Measurements from ENCODE around the gene PITPNM2. TPM values are rescaled to one million over a fixed set of nuclear protein-coding genes. Genes with fewer than 3 reads are reported as not detected.

The PITPNM2 gene
- total RNA-seq, 1 experiment from 2014 or later: 15.2 TPM

DNA sequence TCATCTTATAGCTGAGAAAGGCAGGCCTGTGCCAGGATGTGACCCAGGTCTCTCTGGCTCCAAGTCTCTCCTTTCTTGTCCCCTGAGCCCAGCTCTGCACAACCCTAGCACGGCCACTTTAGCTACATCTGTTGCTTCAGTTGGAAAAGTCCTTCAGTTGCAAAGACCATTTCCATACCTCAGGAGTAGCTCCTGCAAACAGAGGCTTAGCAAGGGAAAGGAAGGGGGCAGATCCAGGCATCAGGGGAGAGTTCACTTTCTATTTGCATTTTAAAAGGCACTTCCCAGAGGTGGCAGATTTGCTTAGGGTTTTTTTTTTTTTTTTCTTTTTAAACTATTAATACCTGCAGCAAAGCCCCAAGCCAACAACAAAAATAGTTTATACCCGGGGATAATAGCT, 3.0 kb upstream of the PITPNM2 start:
- CTCF ChIA-PET: no interaction called here
- peaks cover 6% of the 10 kb centered on the region; the same call in 1 of the 2 replicates for H3K79me2 ChIP-seq (ENCODE audit: insufficient read depth, low read length)
- no peak overlapping the region for H2AFZ ChIP-seq (ENCODE audit: low read depth, low read length, poor library complexity, severe bottlenecking)
- TF ChIP-seq, protein P1, sequence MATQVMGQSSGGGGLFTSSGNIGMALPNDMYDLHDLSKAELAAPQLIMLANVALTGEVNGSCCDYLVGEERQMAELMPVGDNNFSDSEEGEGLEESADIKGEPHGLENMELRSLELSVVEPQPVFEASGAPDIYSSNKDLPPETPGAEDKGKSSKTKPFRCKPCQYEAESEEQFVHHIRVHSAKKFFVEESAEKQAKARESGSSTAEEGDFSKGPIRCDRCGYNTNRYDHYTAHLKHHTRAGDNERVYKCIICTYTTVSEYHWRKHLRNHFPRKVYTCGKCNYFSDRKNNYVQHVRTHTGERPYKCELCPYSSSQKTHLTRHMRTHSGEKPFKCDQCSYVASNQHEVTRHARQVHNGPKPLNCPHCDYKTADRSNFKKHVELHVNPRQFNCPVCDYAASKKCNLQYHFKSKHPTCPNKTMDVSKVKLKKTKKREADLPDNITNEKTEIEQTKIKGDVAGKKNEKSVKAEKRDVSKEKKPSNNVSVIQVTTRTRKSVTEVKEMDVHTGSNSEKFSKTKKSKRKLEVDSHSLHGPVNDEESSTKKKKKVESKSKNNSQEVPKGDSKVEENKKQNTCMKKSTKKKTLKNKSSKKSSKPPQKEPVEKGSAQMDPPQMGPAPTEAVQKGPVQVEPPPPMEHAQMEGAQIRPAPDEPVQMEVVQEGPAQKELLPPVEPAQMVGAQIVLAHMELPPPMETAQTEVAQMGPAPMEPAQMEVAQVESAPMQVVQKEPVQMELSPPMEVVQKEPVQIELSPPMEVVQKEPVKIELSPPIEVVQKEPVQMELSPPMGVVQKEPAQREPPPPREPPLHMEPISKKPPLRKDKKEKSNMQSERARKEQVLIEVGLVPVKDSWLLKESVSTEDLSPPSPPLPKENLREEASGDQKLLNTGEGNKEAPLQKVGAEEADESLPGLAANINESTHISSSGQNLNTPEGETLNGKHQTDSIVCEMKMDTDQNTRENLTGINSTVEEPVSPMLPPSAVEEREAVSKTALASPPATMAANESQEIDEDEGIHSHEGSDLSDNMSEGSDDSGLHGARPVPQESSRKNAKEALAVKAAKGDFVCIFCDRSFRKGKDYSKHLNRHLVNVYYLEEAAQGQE (IDR thresholded peaks at IDR 0.05; ENCODE audit: low read depth): no peak
- H3K27ac ChIP-seq (ENCODE audit: low read depth, low read length): no peak overlapping the region
- no peak overlapping the region for H3K4me2 ChIP-seq (ENCODE audit: low read length)
- intact Hi-C loops (cut with micrococcal nuclease): no loop called here
- no peaks in the 10 kb centered on the region for H3K9me3 ChIP-seq (ENCODE audit: control insufficient read depth in 1 of 2, insufficient read depth in 1 of 2, low read depth in 1 of 2, low read length in 2 of 2)
- POLR2A ChIA-PET: interaction anchor here (1.5 kb wide), 1 partner anchor 79 kb away, joined by 5 read pairs; the partner anchor contains the start of genes MPHOSPH9 and MTRFR
- no peak overlapping the region for H3K9ac ChIP-seq (ENCODE audit: low read length)
- no peaks in the 10 kb centered on the region for H4K20me1 ChIP-seq (ENCODE audit: insufficient read depth)
- H3K4me3 ChIP-seq (replicated peaks in 1 of 2; ENCODE audit: low read depth in 1 of 2, low read length in 2 of 2): no peak overlapping the region
- no TSS peak for BruUV-seq (replicated peaks)
- H3K4me1 ChIP-seq (ENCODE audit: control insufficient read depth in 1 of 2, insufficient read depth in 2 of 2, low read length in 2 of 2): peaks cover 8 to 22% of the 10 kb centered on the region in 2 experiments; a peak in 3 of 4 replicates
- ATAC-seq (no peak), DNase-seq (ENCODE audit: low read depth, low spot score) (no peak)
- no peaks in the 10 kb centered on the region for H3K27me3 ChIP-seq (ENCODE audit: insufficient read depth, low read length)
- RAD21 ChIA-PET (ENCODE audit: low non-redundant PET in 1 of 2, low total read pairs in 2 of 2, uncharacterized antibody in 2 of 2, unreplicated experiment in 2 of 2): no interaction called here
- peaks cover 0 to 6% of the 10 kb centered on the region in 2 experiments; a peak in 1 of 4 replicates for H3K36me3 ChIP-seq (ENCODE audit: control insufficient read depth in 1 of 2, insufficient read depth in 2 of 2, low read length in 2 of 2)
- H3K9me2 ChIP-seq (ENCODE audit: insufficient read depth): no peaks in the 10 kb centered on the region

DNA sequence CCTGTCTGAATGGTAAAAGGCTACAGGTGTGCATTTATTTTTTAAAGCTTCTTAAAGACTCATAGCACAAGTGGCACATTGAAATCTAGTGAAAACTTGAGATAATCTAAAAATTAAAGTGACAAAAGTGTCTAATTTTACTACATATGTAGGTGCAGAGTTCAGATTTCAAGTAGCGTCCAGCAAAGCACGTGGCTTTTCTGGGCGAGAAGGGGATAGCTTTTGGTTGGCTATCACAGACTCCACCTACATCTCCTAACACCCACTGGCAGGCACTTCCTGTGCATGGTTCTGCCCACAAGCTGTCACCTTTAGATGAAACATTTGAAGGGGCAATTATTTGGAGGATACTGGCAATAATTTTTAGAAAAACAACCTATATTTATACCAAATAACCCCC, 1.9 kb upstream of the PITPNM2 start:
- intact Hi-C loops (cut with micrococcal nuclease): no loop called here
- RAD21 ChIA-PET (ENCODE audit: low non-redundant PET in 1 of 2, low total read pairs in 2 of 2, uncharacterized antibody in 2 of 2, unreplicated experiment in 2 of 2): no interaction called here
- TF ChIP-seq, protein P2, sequence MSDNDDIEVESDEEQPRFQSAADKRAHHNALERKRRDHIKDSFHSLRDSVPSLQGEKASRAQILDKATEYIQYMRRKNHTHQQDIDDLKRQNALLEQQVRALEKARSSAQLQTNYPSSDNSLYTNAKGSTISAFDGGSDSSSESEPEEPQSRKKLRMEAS (IDR thresholded peaks at IDR 0.05): no peak
- no peak for TF ChIP-seq EZH2phosphoT487 (IDR thresholded peaks at IDR 0.05; ENCODE audit: borderline replicate concordance)
- no peak for TF ChIP-seq ELF1 (IDR thresholded peaks at IDR 0.05; ENCODE audit: borderline replicate concordance, low read depth)
- TF ChIP-seq CBX3 (IDR thresholded peaks at IDR 0.05; ENCODE audit: low read depth): no peak
- TF ChIP-seq, protein P3, sequence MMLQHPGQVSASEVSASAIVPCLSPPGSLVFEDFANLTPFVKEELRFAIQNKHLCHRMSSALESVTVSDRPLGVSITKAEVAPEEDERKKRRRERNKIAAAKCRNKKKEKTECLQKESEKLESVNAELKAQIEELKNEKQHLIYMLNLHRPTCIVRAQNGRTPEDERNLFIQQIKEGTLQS (IDR thresholded peaks at IDR 0.05): no peak
- no peak for TF ChIP-seq YY1 (IDR thresholded peaks at IDR 0.05; ENCODE audit: extremely low read depth, insufficient replicate concordance, low read depth, low read length)
- no peak for TF ChIP-seq POLR2AphosphoS5 (IDR thresholded peaks at IDR 0.05; ENCODE audit: low read depth, low read length)
- TF ChIP-seq RAD21 (IDR thresholded peaks at IDR 0.05; ENCODE audit: low read depth): no peak
- TF ChIP-seq EZH2 (IDR thresholded peaks at IDR 0.05): no peak
- TF ChIP-seq SRF (IDR thresholded peaks at IDR 0.05; ENCODE audit: low read depth): no peak
- TF ChIP-seq EGR1 (IDR thresholded peaks at IDR 0.05; ENCODE audit: low read depth): no peak
- no peak for TF ChIP-seq SP1 (IDR thresholded peaks at IDR 0.05; ENCODE audit: low read depth)
- TF ChIP-seq POLR2A (IDR thresholded peaks at IDR 0.05; ENCODE audit: borderline replicate concordance, extremely low read depth, insufficient read depth, insufficient read length): no peak
- no peak for TF ChIP-seq CEBPB (IDR thresholded peaks at IDR 0.05; ENCODE audit: low read depth)
- TF ChIP-seq, protein P4, sequence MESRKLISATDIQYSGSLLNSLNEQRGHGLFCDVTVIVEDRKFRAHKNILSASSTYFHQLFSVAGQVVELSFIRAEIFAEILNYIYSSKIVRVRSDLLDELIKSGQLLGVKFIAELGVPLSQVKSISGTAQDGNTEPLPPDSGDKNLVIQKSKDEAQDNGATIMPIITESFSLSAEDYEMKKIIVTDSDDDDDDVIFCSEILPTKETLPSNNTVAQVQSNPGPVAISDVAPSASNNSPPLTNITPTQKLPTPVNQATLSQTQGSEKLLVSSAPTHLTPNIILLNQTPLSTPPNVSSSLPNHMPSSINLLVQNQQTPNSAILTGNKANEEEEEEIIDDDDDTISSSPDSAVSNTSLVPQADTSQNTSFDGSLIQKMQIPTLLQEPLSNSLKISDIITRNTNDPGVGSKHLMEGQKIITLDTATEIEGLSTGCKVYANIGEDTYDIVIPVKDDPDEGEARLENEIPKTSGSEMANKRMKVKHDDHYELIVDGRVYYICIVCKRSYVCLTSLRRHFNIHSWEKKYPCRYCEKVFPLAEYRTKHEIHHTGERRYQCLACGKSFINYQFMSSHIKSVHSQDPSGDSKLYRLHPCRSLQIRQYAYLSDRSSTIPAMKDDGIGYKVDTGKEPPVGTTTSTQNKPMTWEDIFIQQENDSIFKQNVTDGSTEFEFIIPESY (IDR thresholded peaks at IDR 0.05; ENCODE audit: extremely low read depth, insufficient replicate concordance, low read length): no peak

More for the DNA sequence above, 1.9 kb upstream of the PITPNM2 start:
- H3K9ac ChIP-seq (ENCODE audit: low read length): no peak overlapping the region
- no peaks in the 10 kb centered on the region for H3K9me3 ChIP-seq (ENCODE audit: control insufficient read depth in 1 of 2, insufficient read depth in 1 of 2, low read depth in 1 of 2, low read length in 2 of 2)
- no peak overlapping the region for H3K27ac ChIP-seq (ENCODE audit: low read depth, low read length)
- peaks cover 8 to 22% of the 10 kb centered on the region in 2 experiments; a peak in 3 of 4 replicates for H3K4me1 ChIP-seq (ENCODE audit: control insufficient read depth in 1 of 2, insufficient read depth in 2 of 2, low read length in 2 of 2)
- H2AFZ ChIP-seq (ENCODE audit: low read depth, low read length, poor library complexity, severe bottlenecking): no peak overlapping the region
- BruUV-seq (replicated peaks): no TSS peak
- H3K4me2 ChIP-seq (ENCODE audit: low read length): no peak overlapping the region
- H4K20me1 ChIP-seq (ENCODE audit: insufficient read depth): no peaks in the 10 kb centered on the region
- ChIA-PET POLR2A (interaction anchor here (1.5 kb wide), 1 partner anchor 80 kb away, joined by 5 read pairs; the partner anchor contains the start of genes MPHOSPH9 and MTRFR), CTCF (no interaction called here)
- H3K27me3 ChIP-seq (ENCODE audit: insufficient read depth, low read length): no peaks in the 10 kb centered on the region
- H3K79me2 ChIP-seq (ENCODE audit: insufficient read depth, low read length): peaks cover 13% of the 10 kb centered on the region
- no peak overlapping the region for H3K4me3 ChIP-seq (replicated peaks in 1 of 2; ENCODE audit: low read depth in 1 of 2, low read length in 2 of 2)
- ATAC-seq: no peak
- no peak for DNase-seq (ENCODE audit: low read depth, low spot score)
- H3K9me2 ChIP-seq (ENCODE audit: insufficient read depth): no peaks in the 10 kb centered on the region
- peaks cover 0 to 6% of the 10 kb centered on the region in 2 experiments; a peak in 1 of 4 replicates for H3K36me3 ChIP-seq (ENCODE audit: control insufficient read depth in 1 of 2, insufficient read depth in 2 of 2, low read length in 2 of 2)

Measured in HCT116 (cell line).